BLaER1 treated with 17β-estradiol and CSF1 and Interleukin-3, amounts not matched to agents 10 nM and 100 nM (cell line): ENCODE results near the gene RBPMS2.

Source experiments
- H3K27ac ChIP-seq, 11 experiments: shearing (Covaris generic); formaldehyde crosslinking; 2 replicates each; pipeline ENCODE4 v1.8.1; 2022
- H3K27me3 ChIP-seq, 11 experiments: shearing (Covaris generic); formaldehyde crosslinking; 2 replicates each; pipeline ENCODE4 v1.8.1; 2022
- H3K36me3 ChIP-seq, 11 experiments: shearing (Covaris generic); formaldehyde crosslinking; 2 replicates each; pipeline ENCODE4 v1.8.1; 2022
- H3K4me1 ChIP-seq, 10 experiments: shearing (Covaris generic); formaldehyde crosslinking; 2 replicates each; pipeline ENCODE4 v1.8.1; 2022
- H3K4me2 ChIP-seq, 11 experiments: shearing (Covaris generic); formaldehyde crosslinking; 2 replicates each; pipeline ENCODE4 v1.8.1; 2022
- H3K4me3 ChIP-seq, 10 experiments: shearing (Covaris generic); formaldehyde crosslinking; 2 replicates each; pipeline ENCODE4 v1.8.1; 2022
- H3K9ac ChIP-seq, 11 experiments: shearing (Covaris generic); formaldehyde crosslinking; 2 replicates each; pipeline ENCODE4 v1.8.1; 2022
- H3K9me3 ChIP-seq, 11 experiments: shearing (Covaris generic); formaldehyde crosslinking; replicated peaks in 1 of 11; 2 replicates each; pipeline ENCODE4 v1.8.1; 2022
- H4K20me1 ChIP-seq, 11 experiments: shearing (Covaris generic); formaldehyde crosslinking; 2 replicates each; pipeline ENCODE4 v1.8.1; 2022
- Cebpa-rat ChIP-seq, 11 experiments: shearing (Covaris generic); IDR thresholded peaks; 2 replicates each; pipeline ENCODE4 v1.8.1; 2022

Gene RBPMS2

DNA sequence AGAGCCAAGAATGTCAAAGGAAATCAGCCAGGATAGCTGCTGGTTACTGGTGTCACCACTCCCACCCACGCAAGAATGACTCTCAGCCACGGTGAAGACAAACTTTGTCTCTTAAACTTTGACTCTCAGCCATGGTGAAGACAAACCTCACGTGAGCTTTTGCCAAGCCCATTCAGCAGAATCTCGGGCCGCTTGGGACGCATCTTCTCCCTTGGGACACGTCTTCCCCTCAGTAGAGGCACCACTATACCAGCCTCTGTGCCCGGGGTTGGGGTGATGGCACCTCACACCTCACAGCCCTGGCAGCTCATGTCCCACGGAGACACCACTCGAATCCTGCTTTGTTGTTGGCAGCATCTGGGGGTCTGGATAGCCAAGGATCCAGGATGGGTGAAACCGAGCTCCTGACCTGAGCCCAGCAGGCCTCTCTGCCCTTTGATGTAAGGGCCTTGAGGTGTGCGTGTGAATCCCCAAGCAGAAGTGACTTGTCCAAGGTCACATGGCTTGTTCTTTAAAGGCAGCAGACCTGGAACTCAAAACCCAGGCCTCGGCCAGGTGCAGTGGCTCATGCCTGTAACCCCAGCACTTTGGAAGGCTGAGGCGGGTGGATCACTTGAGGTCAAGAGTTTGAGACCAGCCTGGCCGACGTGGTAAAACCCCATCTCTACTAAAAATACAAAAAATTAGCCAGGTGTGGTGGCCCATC is 21.8 kb downstream of the RBPMS2 start:
- H3K4me1 ChIP-seq = peaks cover 31 to 90% (median 52%) of the 10 kb centered on the region in 10 experiments
- no peaks in the 10 kb centered on the region for H3K36me3 ChIP-seq
- peaks cover 0 to 21% (median 0%) of the 10 kb centered on the region in 11 experiments; a peak in 3 of 22 replicates for H3K27me3 ChIP-seq
- no peak overlapping the region for H3K9ac ChIP-seq
- H3K4me3 ChIP-seq = no peak overlapping the region; a peak in 1 of 20 replicates
- no peaks in the 10 kb centered on the region for H3K9me3 ChIP-seq
- H4K20me1 ChIP-seq = no peaks in the 10 kb centered on the region
- TF ChIP-seq Cebpa-rat (IDR thresholded peaks at IDR 0.05) = no peak
- peak overlapping the region; percentile 73 to 98 (median 87) for H3K4me2 ChIP-seq
- no peak overlapping the region; a peak in 1 of 22 replicates for H3K27ac ChIP-seq

- H3K4me2 ChIP-seq = peak overlapping the region in 4 of 11 experiments; percentile 24 to 97 (median 89); a peak in 5 of 22 replicates
- no peak for TF ChIP-seq Cebpa-rat (IDR thresholded peaks at IDR 0.05)
- H3K9ac ChIP-seq = no peak overlapping the region
- H3K36me3 ChIP-seq = no peaks in the 10 kb centered on the region
- H3K4me1 ChIP-seq = peaks cover 41 to 97% (median 71%) of the 10 kb centered on the region in 10 experiments
- H3K27me3 ChIP-seq = peaks cover 0 to 28% (median 0%) of the 10 kb centered on the region in 11 experiments; a peak in 4 of 22 replicates
- H3K4me3 ChIP-seq = no peak overlapping the region
- H3K9me3 ChIP-seq = no peaks in the 10 kb centered on the region
- no peaks in the 10 kb centered on the region for H4K20me1 ChIP-seq
- no peak overlapping the region for H3K27ac ChIP-seq
Observed at GRCh38 chr15:64751464-64751863, 23.9 kb downstream of the RBPMS2 start.

- Histone ChIP-seq H3K9me3 (no peaks in the 10 kb centered on the region), H3K36me3 (no peaks in the 10 kb centered on the region), H3K4me3 (no peak overlapping the region), H3K4me1 (peaks cover 37 to 96% (median 69%) of the 10 kb centered on the region in 10 experiments), H3K27me3 (peaks cover 0 to 28% (median 0%) of the 10 kb centered on the region in 11 experiments; a peak in 4 of 22 replicates), H3K4me2 (peak overlapping the region in 3 of 11 experiments; percentile 24 to 80 (median 25); a peak in 4 of 22 replicates), H3K27ac (no peak overlapping the region), H3K9ac (no peak overlapping the region), H4K20me1 (no peaks in the 10 kb centered on the region)
- no peak for TF ChIP-seq Cebpa-rat (IDR thresholded peaks at IDR 0.05)
Observed at GRCh38 chr15:64749999-64750657, 25.3 kb downstream of the RBPMS2 start.

GRCh38 chr15:64749167-64749566 is 26.2 kb downstream of the RBPMS2 start:
- H3K4me1 ChIP-seq = peaks cover 27 to 87% (median 59%) of the 10 kb centered on the region in 10 experiments
- H3K4me3 ChIP-seq = no peak overlapping the region
- peaks cover 0 to 20% (median 0%) of the 10 kb centered on the region in 11 experiments; a peak in 4 of 22 replicates for H3K27me3 ChIP-seq
- peak overlapping the region in 3 of 11 experiments; percentile 80 to 90 (median 84); a peak in 3 of 22 replicates for H3K4me2 ChIP-seq
- TF ChIP-seq Cebpa-rat (IDR thresholded peaks at IDR 0.05) = no peak
- H3K9me3 ChIP-seq = no peaks in the 10 kb centered on the region
- H3K9ac ChIP-seq = no peak overlapping the region
- no peaks in the 10 kb centered on the region for H4K20me1 ChIP-seq
- no peak overlapping the region for H3K27ac ChIP-seq
- H3K36me3 ChIP-seq = no peaks in the 10 kb centered on the region

DNA sequence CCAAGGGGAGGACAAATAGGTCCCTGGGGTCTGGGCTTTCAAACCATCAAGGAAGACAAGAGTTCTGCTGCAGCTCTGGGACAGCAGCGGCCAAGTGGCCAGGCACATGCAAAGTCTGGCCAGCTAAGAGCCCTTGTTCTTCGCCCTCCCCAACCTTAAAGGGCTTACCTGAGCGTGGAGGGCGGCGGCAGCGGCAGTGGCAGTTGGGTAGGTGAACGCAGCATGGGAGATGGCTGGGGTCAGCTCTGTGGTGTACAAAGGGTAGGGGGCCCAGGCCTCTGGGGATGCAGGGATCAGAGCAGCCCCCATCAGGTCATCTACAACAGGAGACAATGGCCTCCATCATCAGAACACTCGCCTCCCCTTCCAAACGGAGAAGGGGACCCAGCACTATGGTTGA is 27.1 kb downstream of the RBPMS2 start:
- Histone ChIP-seq H3K36me3 (no peaks in the 10 kb centered on the region), H3K9me3 (no peaks in the 10 kb centered on the region), H3K27ac (no peak overlapping the region), H3K4me1 (peaks cover 18 to 85% (median 56%) of the 10 kb centered on the region in 10 experiments), H3K9ac (no peak overlapping the region), H3K4me2 (peak overlapping the region in 8 of 11 experiments; percentile 67 to 90 (median 82); a peak in 17 of 22 replicates), H3K4me3 (no peak overlapping the region), H3K27me3 (peaks cover 0 to 12% (median 0%) of the 10 kb centered on the region in 11 experiments; a peak in 3 of 22 replicates), H4K20me1 (no peaks in the 10 kb centered on the region)
- TF ChIP-seq Cebpa-rat (IDR thresholded peaks at IDR 0.05) = no peak

DNA sequence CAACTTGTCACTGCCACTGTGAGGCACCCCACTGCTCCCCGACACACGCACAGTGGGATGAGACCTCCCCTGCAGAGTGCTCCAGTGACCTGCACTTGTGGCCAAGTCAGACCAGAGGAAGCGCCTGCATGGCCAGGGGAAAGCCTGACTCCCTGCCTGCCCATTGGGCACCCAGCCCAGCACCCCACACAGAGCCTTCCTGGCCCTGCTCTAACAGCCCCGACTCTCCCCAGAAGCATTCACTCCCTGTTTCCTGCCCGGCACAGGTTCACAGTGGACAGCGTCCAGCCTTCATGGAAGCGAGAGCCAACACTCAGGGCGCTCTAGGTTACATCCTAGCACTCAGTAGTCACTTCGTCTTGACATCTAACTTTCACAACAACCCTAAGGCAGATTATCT is 27.8 kb downstream of the RBPMS2 start:
- Histone ChIP-seq H3K4me2 (peak overlapping the region; percentile 51 to 90 (median 80); a peak in 21 of 22 replicates), H3K36me3 (no peaks in the 10 kb centered on the region), H3K9me3 (no peaks in the 10 kb centered on the region), H4K20me1 (no peaks in the 10 kb centered on the region), H3K27ac (no peak overlapping the region), H3K9ac (peak overlapping the region in 2 of 11 experiments; percentile 21 to 24; a peak in 1 of 22 replicates), H3K27me3 (peaks cover 0 to 7% (median 0%) of the 10 kb centered on the region in 11 experiments; a peak in 3 of 22 replicates), H3K4me3 (0 out of 20 replicates have a peak overlapping the region, but pooled peaks of 1 of the 10 experiments have one; percentile 1), H3K4me1 (peaks cover 12 to 85% (median 56%) of the 10 kb centered on the region in 10 experiments)
- TF ChIP-seq Cebpa-rat (IDR thresholded peaks at IDR 0.05) = no peak

DNA sequence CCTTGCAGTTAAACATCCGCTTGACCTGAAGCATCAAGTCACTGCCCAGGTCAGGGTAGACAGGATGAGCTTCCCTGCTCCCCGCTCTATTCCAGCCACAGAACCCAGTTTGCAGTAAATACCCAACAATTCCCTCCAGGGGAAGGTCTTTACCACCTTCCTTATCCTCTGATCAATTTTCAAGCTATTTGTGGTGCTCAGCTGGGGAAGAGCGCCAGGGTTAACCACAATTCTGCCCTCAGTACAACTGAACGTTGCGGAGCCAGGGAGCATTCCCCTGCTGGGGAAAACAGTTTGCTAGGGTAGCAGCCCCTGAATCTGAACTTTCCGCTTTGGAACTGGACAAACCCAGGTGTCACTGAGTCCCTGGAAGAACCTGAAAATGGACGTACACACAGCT is 28.5 kb downstream of the RBPMS2 start:
- H3K27me3 ChIP-seq = peaks cover 0 to 7% (median 0%) of the 10 kb centered on the region in 11 experiments; a peak in 3 of 22 replicates
- no peak for TF ChIP-seq Cebpa-rat (IDR thresholded peaks at IDR 0.05)
- H3K4me2 ChIP-seq = peak overlapping the region; percentile 51 to 90 (median 80)
- no peaks in the 10 kb centered on the region for H3K9me3 ChIP-seq
- H3K36me3 ChIP-seq = no peaks in the 10 kb centered on the region
- H3K4me3 ChIP-seq = 0 out of 20 replicates have a peak overlapping the region, but pooled peaks of 1 of the 10 experiments have one; percentile 1
- no peak overlapping the region for H3K27ac ChIP-seq
- peak overlapping the region in 3 of 11 experiments; percentile 2 to 24 (median 21); a peak in 2 of 22 replicates for H3K9ac ChIP-seq
- peaks cover 12 to 85% (median 56%) of the 10 kb centered on the region in 10 experiments for H3K4me1 ChIP-seq
- H4K20me1 ChIP-seq = no peaks in the 10 kb centered on the region

GRCh38 chr15:64746356-64746755 is 29.0 kb downstream of the RBPMS2 start:
- Histone ChIP-seq H3K9me3 (no peaks in the 10 kb centered on the region), H3K4me2 (peak overlapping the region; percentile 51 to 90 (median 80)), H3K4me1 (peaks cover 12 to 85% (median 60%) of the 10 kb centered on the region in 10 experiments), H3K27ac (no peak overlapping the region), H3K4me3 (no peak overlapping the region), H3K9ac (0 out of 22 replicates have a peak overlapping the region, but pooled peaks of 1 of the 11 experiments have one; percentile 21), H3K36me3 (no peaks in the 10 kb centered on the region), H4K20me1 (no peaks in the 10 kb centered on the region), H3K27me3 (peaks cover 0 to 7% (median 0%) of the 10 kb centered on the region in 11 experiments; a peak in 3 of 22 replicates)
- no peak for TF ChIP-seq Cebpa-rat (IDR thresholded peaks at IDR 0.05)

GRCh38 chr15:64743691-64744090 is 31.7 kb downstream of the RBPMS2 start:
- peak overlapping the region in 7 of 11 experiments; percentile 68 to 90 (median 83); a peak in 9 of 22 replicates for H3K4me2 ChIP-seq
- TF ChIP-seq Cebpa-rat (IDR thresholded peaks at IDR 0.05) = no peak
- no peaks in the 10 kb centered on the region for H4K20me1 ChIP-seq
- H3K9me3 ChIP-seq = no peaks in the 10 kb centered on the region
- H3K4me3 ChIP-seq = no peak overlapping the region
- H3K27ac ChIP-seq = no peak overlapping the region; a peak in 1 of 22 replicates
- H3K4me1 ChIP-seq = peaks cover 28 to 89% (median 84%) of the 10 kb centered on the region in 10 experiments
- H3K9ac ChIP-seq = no peak overlapping the region
- H3K27me3 ChIP-seq = peaks cover 0 to 7% (median 0%) of the 10 kb centered on the region in 11 experiments; a peak in 3 of 22 replicates
- H3K36me3 ChIP-seq = no peaks in the 10 kb centered on the region
